Pons (tissue), 1 donor: ENCODE data around the gene KRTAP5-3.
A peak's percentile ranks its signal among the peaks of the same experiment; 100 is the strongest.
"Not testable (repeated sequence)": the region's sequence is repeated elsewhere in the genome, so short reads cannot be mapped to it uniquely, and the experiment has no call there.

Experiments
- DNase-seq: peaks from one replicate; pipeline ENCODE4 v3.0.0-alpha.2; 2016; ENCODE audit warnings: low spot score

Gene KRTAP5-3

DNA sequence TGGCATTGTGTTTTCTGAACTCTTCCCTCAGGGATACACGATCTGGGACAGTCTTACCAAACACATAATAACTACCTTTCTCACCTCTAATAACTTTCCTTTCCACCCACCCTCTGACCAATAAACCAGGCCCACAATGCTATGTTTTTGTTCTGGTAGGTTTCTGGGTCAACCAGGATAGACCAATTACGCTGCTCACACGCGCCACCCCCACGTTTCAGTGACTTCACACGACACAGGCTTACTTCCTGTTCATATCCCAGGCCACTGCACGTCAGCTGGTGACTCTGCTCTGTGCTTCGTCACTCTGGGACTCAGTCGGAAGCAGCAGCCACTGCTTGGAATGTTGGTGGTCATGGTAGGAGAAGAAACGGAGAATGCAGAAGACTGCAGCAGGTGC, 11.2 kb upstream of the KRTAP5-3 start:
- no peak for DNase-seq

DNA sequence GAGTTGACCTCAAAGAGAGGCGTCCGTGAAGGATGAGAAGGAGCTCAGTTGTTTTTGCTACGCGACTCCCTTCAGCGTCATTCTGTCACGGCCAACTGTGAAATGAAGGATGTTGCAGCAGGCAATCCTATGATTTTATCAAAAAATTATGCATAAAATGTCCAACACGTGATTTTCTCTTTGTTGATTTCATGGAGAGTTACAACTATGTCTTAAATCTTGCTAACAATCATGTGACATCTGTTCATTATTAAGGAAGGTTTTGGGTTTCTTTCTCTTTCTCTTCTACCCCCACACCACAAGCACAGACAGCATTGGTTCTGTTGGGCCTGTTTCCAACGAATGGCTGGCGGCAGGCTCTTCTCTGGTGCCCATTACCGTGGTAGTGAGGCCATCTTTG, 10.0 kb upstream of the KRTAP5-3 start:
- no peak for DNase-seq

DNA sequence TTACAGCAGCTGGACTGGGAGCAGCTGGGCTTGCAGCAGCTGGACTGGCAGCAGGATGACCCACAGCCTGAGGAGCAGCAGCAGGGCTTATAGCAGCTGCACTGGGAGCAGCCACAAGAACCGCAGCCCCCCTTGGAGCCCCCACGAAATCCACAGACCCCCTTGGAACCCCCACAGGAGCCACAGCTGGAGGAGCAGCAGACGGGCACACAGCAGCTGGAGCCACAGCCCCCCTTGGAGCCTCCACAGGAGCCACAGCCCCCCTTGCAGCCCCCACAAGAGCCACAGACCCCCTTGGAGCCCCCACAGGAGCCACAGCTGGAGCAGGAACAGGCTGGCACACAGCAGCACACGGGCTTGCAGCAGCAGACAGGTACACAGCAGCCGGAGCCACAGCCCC, 362 bp downstream of the KRTAP5-3 start:
- DNase-seq, result not testable (repeated sequence)

DNA sequence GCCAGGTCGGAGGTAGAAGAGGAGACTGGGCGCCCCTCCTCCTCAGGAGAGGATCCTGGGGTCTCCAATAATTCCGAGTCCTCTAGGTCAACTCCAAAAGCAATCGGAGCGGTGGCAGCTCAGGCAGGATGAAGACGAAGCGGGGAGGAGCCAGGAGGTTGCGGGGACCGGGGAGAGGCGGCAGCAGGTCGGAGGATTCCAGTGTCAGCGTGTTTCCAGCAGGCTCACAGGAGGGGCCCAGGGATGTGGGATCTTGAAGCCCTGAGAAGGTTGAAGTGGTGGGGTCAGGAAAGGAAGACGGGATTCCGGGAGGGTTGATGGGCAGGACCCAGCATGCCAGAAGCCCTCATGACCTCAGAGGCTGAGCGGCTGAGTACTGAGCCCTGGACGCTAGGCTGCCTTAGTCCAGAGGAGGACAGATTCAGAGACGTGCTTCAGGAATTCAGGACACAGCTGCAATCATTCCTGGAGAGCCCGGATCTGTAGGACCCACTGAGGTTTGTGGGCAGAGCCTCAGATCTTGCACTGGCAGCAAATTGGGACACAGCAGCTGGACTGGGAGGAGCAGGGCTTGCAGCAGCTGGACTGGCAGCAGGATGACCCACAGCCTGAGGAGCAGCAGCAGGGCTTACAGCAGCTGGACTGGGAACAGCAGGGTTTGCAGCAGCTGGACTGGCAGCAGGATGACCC, 962 bp downstream of the KRTAP5-3 start:
- DNase-seq, result not testable (repeated sequence)

DNA sequence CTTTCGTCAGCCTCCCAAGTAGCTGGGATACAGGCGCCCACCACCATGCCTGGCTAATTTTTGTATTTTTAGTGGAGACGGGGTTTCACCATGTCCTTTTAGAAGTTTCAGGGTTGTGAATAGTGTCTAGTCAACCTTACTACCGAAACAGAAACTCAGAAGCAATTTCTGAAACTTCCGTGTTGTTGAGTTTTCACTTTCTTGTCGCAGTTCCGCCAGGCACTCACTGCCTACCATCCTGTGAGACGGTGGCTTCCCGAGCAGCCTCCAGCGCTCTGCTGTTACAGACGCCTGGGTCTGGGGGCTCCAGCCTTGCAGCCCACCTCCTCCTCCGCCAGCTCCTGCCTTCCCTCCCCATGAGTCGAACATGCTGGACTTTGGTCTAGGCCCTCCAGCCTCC, 2.3 kb downstream of the KRTAP5-3 start:
- DNase-seq, result peak; percentile 3

DNA sequence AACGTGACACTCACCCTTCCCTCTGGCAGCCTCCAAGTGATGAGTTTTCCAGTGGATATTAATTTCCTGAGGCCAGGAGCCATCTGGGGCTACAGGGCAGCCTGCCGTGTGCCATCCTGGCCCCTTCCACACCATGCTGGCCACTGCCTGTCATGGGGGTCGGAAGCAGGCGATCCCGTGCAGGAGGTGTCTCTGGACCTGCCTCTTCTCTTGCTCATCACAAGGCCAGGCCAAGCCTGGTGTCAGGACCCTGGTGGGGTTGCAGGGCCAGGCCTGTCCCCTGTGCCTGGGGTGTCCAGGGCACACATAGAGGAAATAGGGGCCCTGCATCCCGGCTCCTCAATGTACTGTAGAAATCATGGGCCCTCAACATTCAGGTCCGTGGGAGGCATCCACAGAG, 3.6 kb downstream of the KRTAP5-3 start:
- DNase-seq, result no peak

DNA sequence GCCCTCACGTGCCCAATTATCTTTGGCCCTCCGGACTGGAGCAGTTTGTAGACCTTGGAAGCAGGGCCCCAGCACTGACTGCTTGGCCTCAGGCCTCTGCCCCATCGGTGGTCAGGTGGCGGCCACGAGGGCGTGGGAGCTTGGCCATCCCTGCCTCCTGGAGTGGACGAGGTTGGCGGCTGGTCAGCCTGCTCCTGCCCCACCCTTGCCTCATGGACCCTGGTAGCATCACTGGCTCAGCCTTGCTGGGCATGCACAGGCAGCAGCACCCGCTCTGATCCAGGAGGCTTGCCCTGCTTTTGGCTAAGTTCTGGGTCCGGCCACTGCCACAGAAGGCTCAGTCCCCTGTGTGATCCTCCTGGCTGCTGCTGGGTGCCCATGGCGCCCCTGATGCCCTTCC, 4.1 kb downstream of the KRTAP5-3 start:
- no peak for DNase-seq

DNA sequence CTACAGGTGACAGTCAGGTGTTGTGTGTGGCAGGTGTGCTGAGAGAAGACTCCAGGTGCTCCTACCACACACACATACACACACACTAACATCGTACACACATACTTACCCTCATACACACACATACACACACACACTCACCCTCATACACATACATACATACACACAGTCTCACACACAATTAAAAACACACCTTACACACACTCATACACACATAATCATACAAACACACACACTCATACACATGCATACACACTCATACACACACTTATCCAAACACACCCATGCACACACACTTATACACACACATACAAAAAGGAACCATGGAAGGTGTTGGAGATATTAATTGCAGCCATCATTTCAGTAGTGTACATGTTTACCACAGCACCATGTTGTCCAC, 4.6 kb downstream of the KRTAP5-3 start:
- no peak for DNase-seq

DNA sequence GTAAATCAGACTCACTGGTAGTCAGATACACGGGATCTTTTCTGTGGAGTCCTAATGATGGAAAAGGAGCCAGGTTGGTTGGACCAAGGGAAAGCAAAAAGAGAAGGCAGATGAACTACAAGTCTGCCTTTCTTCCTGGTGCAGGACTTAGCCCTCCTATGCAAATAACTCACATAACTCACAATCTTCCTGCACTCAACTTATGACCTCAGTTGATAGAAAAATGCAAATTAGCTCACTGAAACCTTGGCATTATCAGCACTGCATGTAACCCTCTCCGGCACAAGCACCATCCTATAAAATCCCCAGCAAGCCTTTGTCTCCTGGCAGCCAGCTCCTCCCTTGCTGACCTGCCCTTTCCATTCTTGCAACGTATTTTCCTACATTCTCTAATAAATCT, 6.6 kb downstream of the KRTAP5-3 start:
- DNase-seq, result not testable (repeated sequence)

DNA sequence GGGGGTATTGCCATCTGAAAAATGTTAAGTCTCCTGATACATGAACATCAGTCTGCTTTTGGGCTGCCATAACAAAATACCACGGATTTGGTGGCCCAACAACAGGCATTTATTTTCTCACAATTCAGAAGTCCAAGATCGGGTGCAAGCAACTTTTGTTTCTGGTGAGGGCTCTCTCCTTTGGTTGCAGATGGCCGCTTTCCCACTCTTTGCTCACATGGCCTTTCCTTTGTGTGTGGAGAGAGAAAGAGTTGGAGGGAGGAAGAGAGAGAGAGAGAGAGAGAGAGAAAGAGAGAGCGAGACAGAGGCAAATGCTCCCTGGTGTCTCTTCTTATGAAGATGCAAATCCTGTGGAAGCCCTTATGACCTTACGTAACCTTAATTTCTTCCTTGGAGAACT, 7.6 kb downstream of the KRTAP5-3 start:
- DNase-seq, result peak; percentile 13

DNA sequence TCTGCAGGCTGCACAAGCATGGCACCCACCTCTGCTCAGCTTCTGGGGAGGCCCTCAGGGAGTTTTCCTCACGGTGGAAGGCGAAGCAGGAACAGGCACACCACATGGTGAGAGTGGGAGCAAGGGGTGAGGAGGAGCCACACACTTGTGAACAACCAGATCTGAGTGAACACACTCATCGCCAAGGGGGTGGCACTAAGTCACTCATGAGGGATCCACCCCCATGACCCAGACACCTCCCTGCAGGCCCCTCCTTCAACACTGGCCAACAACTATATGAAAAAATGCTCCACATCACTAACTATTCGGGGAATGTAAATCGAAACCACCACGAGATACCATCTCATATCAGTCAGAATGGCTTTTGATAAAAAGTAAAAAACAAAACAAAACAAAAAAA, 9.4 kb downstream of the KRTAP5-3 start:
- DNase-seq, result no peak

DNA sequence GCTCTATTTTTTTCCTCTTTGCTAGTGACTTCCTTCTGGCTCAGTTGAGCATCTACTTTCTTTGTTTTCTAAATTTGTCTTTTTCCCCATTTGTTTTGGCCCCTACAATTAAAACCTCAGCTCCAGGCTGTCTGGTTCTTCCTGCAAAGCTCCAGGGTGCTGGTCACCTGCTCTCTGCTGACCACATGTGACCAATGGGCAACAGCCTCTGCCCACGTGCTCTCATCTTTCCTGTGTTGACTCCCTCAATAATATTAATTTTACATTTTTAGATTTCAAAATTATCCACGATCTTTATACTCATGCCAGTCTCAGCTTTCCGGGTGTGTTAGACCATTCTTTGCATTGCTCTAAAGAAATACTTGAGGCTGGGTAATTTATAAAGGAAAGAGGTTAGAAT, 9.9 kb downstream of the KRTAP5-3 start:
- not testable (repeated sequence) for DNase-seq

DNA sequence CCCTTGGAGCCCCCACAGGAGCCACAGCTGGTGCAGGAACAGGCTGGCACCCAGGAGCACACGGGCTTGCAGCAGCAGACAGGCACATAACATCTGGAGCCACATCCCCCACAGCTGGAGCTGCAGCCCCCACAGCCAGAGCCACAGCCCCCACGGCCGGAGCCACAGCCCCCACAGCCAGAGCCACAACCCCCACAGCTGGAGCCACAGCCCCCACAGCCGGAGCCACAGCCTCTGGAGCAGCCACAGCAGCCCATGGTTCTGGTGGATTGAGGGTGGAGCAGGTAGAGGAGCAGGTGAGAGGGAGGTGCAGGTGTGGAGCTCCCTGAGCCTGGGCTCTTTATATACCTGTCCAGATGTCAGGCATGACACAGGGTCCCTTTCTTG, 10.3 kb downstream of the KRTAP5-3 start, which contains the start of gene KRTAP5-2:
Gene KRTAP5-2 (minus strand): TSS at position 301 of the 387 bp plus-strand sequence. CDS start 44 bp downstream, at position 257.
- no peak for DNase-seq

DNA sequence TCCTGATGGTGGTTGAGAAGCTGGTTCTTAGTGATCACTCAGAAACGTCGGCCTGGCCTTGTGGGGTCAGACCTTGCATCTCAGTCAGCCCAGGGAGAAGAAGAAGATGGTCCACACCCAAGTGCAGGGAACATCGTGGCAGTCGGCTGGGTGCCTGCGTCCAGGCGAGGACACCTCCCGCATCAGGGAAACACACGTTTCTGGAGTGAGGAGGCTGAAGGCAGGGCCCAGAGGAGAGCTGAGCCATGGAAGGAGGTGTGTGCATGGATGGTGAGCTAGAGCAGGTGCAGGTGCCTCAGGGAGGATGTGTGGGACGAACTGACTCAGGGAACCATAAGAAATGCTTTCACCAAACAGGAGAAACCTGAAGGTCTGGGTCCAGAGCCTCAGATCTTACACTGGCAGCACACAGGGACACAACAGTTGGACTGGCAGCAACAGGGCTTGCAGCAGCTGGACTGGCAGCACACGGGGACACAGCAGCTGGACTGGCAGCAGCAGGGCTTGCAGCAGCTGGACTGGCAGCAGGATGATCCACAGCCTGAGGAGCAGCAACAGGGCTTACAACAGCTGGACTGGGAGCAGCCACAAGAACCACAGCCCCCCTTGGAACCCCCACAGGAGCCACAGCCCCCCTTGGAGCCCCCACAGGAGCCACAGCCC, 10.8 kb downstream of the KRTAP5-3 start:
- DNase-seq, result no peak

DNA sequence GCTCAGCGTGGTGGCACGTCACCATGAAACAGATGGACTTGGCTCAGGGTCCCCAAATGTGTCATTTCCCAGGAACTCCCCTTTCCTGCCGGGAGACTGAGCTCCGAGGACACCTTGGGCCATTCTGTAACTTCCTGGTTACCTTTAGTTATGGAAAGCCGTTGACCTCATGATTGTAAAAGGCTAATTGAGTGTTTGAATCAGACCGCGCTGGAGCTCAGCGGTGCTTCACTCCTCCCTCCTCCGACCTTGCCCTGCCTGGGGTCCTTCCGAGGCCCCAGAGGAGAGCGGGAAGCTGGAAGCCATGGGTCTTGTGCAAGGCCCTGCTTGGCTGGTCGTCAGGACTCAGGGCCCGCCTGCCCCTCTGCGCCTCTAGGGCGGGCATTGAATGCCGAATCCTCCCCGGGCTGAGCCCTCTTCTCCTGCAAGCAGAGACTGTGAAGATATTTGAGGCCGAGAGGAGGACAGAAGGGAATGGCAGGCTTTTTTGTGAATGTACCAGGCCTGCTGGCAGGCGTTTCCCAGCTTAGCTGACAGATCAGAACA, 11.6 kb downstream of the KRTAP5-3 start:
- DNase-seq, result not testable (repeated sequence)

DNA sequence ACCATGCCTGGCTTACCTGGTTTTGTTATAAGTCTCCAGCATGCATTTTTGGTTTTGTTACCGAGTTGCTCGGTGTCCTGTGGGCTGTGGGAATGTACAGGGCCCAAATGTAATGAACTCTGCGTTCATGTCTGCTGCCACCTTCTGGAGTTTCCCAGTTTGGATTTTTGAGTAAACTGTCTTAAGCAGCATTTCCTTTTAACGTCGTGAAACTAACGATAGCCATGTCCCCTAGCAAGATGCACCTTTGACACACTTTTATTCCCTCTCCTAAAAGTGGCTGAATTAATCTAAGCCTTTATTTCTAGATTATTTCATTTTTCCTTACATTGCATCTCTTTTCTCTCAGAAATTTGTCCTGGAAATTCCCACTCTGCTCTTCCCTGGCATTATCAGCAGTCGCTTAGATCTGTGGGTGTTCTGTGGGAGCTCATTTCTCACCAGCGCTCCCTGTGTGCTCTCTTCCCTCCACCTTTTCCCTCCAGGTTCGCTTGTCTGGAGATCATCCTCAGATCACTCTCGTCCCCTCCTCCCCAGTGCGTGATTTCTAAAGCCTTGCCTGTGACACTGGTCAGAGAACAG, 12.2 kb downstream of the KRTAP5-3 start:
- not testable (repeated sequence) for DNase-seq

DNA sequence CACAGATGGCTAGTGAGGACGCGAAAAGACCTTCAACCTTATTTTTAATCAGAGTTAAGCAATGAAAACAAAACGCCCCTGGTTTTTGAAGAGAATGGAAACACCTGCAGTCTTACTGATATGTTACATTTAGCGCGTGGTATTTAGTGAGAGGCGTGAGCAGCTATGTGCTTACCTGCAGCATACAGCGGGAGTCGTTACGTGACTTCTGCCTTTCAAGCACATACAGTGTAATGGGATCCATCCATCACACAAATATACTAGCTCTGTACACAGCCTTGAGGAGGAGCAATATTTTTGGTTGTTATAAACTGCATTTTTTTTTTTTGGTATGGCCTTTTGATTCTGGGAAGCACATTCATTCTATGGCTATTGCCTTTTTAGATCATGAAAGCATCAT, 15.6 kb downstream of the KRTAP5-3 start:
- DNase-seq, result no peak

DNA sequence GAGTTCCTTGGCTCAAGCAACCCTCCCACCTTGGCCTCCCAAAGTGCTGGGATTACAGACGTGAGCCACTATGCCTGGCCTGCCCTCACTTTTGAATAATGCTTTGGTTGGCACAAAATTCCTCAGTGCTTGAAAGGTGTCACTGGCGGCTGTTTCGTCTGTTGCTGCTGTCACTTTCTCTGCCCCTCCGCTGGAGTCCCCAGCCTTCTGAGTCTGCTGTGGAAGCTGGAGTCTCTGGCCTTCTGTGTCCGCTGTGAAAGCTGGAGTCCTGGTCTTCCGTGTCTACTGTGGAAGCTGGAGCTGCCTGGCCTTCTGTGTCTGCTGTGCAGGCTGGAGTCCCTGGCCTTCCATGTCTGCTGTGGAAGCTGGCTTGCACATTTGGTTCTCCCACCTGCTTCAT, 18.3 kb downstream of the KRTAP5-3 start:
- DNase-seq, result no peak

DNA sequence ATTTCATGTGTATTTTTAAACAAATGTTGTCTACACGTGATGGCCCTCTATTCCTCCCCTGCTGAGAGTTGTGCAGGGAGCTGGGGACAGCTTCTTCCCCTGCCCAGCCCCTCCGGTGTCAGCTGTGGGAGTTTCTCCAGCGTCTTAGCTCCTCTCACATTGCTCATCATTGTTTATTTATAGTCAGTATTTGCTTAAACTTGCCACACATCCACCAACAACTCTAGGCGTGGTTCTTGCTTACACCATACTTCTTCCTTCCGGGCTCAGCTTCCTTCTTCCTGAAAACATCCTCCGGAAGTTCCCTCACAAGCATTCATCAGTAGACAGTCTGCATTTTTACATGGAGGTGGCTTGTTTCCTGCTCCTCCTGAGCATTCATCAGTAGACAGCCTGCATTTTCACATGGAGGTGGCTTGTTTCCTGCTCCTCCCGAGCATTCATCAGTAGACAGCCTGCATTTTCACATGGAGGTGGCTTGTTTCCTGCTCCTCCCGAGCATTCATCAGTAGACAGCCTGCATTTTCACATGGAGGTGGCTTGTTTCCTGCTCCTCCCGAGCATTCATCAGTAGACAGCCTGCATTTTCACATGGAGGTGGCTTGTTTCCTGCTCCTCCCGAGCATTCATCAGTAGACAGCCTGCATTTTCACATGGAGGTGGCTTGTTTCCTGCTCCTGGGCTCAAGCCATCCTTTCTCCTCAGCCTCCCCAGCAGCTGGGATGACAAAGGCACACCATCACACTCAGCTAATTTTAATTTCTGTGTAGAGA, 18.9 kb downstream of the KRTAP5-3 start:
- DNase-seq, result not testable (repeated sequence)

DNA sequence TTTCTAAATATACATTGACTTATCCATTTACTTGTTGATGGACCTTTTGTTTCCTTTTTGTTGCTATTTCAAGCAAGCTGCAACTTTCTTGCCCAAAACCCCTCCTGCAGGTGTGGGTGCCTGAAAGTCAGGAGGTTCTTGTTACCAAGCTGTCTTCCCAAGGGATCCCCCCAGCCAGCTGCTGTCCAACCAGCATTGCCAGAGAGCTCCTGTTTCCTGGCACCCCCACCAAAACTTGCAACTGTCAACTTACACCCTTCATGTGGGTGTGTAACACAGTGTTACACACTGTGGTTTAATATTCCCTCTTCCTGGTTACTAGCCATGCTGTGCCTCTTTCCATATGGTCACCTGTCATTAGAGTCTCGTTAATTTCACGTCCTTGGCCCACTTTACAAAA, 21.6 kb downstream of the KRTAP5-3 start:
- no peak for DNase-seq

DNA sequence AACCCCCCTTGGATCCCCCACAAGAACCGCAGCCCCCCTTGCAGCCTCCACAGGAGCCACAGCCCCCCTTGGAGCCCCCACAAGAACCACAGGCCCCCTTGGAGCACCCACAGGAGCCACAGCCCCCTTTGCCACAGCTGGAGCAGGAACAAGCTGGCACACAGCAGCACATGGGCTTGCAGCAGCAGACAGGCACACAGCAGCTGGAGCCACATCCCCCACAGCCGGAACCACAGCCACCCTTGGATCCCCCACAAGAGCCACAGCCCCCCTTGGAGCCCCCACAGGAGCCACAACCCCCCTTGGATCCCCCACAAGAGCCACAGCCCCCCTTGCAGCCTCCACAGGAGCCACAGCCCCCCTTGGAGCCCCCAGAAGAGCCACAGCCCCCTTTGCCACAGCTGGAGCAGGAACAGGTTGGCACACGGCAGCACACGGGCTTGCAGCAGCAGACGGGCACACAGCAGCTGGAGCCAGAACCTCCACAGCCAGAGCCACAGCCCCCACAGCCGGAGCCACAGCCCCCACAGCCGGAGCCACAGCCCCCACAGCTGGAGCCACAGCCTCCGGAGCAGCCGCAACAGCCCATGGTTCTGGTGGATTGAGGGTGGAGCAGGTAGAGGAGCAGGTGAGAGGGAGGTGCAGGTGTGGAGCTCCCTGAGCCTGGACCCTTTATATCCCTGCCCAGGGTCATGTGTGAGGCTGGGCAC, 23.4 kb downstream of the KRTAP5-3 start, which contains the start of gene KRTAP5-1:
Gene KRTAP5-1 (minus strand): TSS at position 623 of the 710 bp plus-strand sequence. CDS start 34 bp downstream, at position 589.
- DNase-seq, result not testable (repeated sequence)
